ENCODE measurements around the gene SLC6A9.

DNA sequence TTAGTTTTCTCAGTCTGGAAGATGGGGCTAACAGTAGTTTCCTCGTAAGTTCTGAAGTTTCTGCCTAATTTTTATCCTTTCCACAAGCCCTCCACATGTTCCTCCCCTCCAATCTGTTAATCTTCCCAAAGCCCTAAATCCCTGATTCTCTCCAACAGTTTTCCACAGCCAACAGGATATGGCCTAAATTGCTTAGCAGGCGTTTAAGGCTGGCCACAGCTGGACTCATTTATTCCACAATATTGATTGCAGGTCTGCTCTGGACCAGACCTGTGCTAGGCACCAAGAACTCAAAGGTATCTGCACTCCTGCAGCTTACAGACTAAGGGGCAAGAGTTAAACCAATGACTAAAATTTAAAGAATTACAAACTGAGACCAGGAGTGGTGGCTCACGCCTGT is 3.9 kb downstream of the SLC6A9 start:
- no peak for TF ChIP-seq POLR2AphosphoS5 (IDR thresholded peaks at IDR 0.05; ENCODE audit: insufficient read depth in 1 of 2, low read depth in 1 of 2)
- TF ChIP-seq, protein P1, sequence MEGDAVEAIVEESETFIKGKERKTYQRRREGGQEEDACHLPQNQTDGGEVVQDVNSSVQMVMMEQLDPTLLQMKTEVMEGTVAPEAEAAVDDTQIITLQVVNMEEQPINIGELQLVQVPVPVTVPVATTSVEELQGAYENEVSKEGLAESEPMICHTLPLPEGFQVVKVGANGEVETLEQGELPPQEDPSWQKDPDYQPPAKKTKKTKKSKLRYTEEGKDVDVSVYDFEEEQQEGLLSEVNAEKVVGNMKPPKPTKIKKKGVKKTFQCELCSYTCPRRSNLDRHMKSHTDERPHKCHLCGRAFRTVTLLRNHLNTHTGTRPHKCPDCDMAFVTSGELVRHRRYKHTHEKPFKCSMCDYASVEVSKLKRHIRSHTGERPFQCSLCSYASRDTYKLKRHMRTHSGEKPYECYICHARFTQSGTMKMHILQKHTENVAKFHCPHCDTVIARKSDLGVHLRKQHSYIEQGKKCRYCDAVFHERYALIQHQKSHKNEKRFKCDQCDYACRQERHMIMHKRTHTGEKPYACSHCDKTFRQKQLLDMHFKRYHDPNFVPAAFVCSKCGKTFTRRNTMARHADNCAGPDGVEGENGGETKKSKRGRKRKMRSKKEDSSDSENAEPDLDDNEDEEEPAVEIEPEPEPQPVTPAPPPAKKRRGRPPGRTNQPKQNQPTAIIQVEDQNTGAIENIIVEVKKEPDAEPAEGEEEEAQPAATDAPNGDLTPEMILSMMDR (IDR thresholded peaks at IDR 0.05) = no peak
